HS-27A (cell line): ENCODE data around the gene FYN.

Experiments used
- DNase-seq: peaks from one replicate; pipeline ENCODE4 v3.0.0-alpha.2; 2012; ENCODE audit warnings: low read depth, missing footprints

The FYN gene

DNA sequence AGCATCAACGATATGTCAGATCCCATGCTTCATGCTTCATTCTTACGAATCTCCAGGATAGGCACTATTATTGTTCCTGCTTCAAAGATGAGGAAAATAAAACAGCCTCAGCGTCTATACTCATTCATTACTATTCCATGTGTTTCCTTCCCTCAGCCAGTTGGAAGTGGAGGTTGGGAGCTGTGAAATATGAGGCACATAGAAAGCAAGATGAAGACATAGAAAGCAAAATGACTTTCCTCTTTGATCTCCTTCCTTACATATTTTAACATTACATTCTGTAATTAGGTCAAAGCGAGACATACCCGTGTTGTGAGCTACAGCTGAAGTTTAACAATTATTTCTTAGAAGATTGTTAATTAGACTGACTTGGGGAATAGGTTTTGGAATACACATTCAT, 125.4 kb downstream of the FYN start:
- no peak for DNase-seq

GRCh38 chr6:111747396-111747795, 125.9 kb downstream of the FYN start:
- DNase-seq: no peak

DNA sequence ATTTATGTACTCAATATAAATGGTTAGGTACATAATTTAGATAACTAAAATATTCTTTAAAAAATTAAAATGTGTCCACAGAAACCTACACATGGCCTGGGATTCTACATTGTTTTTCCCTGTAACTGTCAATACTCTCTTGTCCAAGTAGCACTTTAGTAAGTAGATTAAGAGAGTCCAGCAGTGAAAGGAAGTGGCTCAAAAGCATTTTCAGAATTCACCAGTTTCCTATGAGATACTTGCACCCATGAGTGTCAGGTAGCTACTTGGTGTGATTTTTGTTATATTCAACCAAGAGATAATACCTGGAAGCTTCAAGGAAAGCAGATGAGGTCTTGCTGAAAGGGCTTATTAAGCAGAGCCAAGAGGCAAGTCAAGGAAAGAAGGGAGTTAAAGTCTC, 126.3 kb downstream of the FYN start:
- no peak for DNase-seq

- no peak for DNase-seq
Observed at GRCh38 chr6:111745636-111746035, 127.6 kb downstream of the FYN start.

- DNase-seq: no peak
Observed at GRCh38 chr6:111745186-111745585, 128.1 kb downstream of the FYN start.

DNA sequence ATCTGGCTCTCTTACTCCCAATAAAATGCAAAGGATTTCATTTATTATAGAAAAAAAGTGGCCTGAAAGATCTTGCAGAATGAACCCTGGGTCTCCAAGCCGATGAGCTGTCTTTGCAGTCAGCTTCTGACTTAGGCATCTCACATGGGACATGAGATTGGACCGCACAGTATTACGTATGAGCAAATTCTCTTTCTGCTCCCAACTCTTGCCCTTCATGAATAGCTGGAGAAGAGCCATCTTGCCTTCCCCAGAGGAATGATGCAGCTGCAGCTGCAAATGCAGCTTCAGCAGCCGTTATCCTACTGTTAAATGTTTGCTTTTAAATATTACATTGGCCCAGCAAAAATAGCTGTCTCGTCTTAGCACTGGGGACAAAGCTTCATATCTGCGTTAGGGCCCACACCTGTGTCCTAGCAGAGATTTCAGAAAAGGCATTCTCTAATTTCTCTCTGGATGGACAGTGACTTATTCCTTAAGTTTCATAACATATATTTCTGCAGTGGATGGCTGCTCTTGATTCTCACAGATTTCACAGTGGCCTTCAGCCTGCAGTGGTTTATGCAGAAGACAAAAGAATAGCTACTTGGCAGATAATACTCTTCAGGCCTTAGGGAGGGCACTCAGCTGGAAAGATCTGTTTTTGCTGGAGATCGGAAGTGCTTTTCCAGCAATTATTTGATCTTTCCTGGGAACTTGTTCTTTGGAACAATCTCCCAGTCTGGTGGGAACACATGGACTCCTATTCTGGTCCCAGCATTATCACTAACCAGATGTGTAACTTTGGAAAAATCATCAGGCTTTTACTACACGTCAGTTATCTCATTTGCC, 129.2 kb downstream of the FYN start:
- no peak for DNase-seq

DNA sequence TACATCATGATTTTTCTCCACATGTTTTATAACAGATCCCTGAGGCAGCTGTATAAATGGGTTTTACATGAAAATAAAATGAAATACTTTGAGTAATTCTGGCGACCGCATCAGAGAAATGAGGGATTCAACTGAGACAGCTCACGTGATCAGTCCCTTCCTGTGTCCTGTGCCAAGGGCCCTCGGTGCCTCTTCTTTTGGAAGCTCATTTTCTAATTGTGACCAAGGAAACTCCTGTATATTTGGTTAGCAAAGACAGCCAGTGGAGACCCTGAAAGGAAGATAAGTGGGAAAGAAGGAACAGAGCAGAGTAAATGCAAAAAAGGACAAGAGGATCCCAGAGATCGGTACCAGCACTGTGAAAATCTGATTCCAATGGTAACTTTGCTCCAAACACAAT, 129.9 kb downstream of the FYN start:
- no peak for DNase-seq

DNA sequence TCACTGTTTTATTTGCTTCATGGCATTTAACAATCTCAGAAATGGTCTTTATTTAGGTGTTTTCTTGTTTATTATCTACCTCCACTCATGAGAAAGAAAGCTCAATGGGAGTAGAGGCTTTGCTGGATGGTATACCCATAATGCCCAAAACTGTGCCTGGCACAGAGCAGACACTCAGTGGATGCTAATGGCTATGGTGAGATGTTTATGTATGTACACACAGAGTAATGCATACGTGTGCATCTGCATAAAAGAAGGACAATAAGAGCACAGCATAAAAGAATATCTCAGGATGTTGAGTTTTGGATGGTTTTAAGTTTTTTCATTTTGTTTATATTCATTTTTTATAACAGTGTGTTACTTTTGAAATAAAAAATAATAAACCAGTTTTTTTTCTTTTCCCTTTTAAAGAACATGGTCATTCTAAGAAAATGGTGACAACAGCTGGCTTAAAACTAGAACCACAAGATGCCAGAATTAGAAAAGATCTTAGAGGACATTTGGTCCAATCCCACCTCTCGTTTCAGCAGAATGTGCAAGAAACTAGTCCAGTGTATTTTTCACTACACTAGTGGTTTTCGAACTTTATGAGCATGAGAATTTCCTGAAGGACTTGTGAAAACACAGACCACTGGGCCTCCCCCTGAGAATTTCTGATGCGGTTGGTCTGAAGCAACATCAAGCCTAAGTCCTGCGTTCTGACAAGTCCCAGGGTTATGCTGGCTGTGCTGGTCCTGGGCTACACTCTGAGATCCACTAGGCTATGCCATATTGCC, 131.9 kb downstream of the FYN start:
- DNase-seq: no peak

DNA sequence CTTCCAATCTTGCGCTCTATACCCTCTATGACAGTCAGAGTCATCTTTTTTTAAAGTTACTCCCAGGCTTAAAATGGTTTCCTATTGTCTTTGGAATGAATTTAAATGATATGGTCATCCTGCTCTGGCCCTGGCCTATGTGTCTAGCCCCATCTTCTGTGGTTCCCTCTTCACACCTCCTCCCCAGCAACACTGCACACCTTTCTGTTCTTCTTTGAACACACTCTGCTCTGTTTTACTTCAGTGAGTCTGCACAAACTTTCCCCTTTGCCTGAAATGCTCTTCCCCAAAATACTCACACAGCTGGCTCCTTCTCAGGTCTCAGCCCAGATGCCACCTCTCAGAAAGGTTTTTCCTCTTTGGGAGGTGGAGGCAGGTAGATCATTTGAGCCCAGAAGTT, 132.7 kb downstream of the FYN start:
- DNase-seq: no peak

- no peak for DNase-seq
Observed at GRCh38 chr6:111739257-111739696, 134.0 kb downstream of the FYN start.

GRCh38 chr6:111738631-111739030, 134.6 kb downstream of the FYN start:
- DNase-seq: no peak

DNA sequence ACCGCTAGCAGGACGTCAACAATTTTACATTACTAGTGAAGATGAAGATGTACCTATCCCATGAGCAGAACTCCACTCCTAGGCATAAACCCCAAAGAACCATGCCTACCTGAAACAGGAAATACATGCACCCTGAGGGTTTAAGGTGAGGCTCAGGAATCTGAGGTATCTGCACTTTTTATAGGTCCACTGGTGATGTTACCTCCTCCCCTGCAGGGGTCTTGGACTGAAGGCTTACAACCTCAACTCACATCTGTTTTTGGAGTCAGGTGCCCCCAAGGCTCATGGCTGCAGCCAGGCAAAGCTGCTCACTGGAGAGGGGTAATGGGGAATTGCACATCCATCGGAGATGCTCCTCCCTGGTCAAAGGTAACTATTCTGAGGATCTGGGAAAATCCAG, 135.1 kb downstream of the FYN start:
- no peak for DNase-seq

DNA sequence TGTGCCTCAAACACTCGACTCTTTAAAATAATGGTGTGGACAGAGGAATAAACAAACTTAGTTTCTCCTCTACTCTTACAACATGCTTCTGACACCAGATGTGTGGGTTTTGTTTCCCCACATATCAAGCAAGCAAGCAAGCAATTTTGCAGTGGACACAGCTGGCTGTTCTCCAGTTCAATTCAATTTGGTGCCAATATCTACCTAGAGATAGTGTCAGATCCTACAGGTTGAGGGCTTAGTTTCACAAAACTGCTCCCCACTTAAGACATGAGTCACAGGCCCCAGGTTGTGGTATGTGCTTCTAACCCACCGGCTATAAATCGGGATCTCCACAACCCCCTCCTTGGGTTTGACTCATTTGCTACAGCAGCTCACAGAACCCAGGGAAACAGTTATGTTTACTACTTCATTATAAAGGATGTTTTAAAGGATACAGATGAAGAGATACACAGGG, 136.2 kb downstream of the FYN start:
- DNase-seq: no peak

DNA sequence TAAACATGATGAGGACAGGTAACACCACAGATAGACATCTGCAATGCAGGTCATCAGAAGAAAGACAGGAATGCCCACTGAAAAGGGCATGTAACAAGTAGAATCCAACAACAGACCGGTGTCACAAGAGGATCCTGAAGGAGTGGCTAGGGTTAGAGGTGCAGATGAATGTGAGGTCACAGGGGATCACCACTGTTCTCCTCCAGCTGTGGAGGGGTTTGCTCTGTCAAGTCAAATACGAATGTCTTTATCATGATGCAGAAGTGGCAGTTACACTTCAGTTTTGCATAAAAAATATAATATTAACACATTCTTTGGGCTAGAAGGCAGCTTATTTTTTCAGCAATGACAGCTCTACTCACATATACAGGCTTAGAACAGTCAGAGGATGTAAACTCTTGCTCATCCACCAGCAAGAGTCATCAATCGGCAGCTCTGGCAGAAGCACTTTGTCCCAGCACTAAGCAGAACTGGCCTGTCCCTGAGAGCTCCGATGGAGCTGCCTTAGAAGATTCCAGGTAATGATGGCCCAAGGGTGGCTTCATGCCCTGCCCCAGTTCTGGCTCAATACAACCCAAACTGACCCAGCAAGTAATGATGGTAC, 137.1 kb downstream of the FYN start:
- DNase-seq: no peak

DNA sequence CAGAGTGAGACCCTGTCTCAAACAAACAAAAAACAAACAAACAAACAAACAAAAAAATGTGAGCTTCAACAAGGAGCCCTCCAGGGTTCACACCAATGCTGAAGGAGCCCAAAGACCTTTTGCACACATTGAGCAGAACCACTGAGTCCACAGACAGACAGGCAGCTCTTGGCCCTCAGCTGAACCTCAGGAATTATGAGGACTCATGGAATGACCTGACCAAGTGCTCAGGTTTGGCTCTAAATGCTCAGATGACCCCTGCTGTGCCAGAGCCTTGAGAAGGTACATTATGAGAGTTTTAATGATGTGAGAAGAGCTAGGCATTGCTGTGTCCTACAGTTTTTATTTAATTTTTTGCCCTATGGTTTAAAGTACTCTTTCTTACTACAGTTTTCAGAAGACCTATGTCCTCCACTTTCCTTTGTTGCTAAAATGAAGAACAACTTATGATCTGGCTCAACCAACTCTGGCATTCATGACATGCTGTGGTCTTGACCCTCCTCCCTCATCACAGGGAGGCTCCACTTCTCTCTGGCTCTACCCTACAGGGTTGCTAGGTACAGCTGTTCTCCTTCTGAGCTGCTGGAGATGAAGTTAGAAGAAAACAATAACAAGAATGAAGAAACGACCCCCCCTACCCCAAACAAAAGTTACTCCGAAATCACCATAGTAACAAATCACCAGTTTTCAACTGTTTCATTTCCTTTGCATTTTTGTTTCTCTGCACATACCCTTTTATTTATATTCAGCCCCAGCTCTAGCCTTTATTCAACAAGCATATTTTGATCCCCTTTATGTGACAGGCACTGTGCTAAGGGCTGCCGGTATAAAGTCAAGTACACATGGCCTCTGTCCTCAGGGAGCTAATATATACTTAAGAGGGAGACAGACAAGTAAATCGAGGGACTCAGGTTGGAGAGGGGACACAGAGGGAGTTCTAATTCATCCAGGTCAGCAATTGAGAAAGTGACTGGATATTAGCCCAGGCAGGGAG, 138.9 kb downstream of the FYN start:
- no peak for DNase-seq

DNA sequence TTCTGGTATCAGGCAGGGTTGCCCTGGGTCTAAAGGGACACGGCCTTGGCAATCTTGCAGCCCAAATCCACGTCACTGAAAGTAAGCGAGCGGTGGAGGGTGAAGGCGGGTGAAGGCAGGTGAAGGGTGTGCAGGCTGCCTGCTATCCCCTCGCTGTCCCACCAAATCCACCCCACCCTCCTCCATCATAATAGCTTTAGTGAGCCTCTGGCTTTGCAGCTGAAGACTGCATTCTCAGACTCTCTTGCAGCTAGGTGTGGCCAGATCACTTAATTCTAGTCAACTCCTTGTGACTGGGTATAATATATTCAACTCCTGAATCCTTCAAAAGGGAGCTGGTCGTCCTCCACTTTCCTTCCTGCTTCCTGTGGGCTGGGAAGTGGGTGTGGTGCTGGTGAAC, 140.9 kb downstream of the FYN start:
- DNase-seq: no peak

DNA sequence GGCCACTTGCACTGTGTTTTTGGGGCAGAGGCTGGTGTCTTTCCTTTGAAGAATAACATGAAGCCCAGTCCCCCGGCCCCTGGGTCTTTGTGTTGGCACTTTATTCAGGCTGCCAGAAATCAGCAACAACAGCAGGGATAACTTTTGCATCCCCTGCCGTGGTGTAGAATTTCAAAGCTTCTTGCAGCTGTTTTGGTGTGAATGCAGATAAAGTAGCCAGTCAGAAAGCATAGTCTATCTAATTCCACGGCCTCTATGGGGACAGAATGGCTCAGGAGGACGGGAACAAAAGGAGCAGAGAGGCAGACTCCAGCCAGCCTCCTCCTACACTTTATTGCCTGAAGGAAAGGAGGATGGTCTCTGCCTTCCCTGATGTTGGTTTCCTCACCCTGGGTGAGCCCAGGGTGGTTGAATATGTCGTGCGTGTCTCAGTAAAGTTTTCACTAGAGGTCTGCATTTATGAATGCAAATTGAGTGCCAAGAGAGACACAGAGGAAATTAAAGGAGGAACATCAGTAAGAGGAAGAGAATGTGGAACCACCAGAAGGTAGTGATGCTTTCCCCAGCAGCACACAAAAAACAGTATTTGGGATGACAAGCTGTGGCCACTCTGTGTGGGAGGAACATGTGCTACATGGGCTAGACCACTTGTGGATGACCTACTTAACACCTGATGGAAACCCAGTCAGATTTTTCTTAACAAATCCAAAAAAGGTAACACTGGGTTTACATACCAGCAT, 141.6 kb downstream of the FYN start:
- DNase-seq: no peak

- DNase-seq: no peak
Observed at GRCh38 chr6:111730864-111731263, 142.4 kb downstream of the FYN start.

DNA sequence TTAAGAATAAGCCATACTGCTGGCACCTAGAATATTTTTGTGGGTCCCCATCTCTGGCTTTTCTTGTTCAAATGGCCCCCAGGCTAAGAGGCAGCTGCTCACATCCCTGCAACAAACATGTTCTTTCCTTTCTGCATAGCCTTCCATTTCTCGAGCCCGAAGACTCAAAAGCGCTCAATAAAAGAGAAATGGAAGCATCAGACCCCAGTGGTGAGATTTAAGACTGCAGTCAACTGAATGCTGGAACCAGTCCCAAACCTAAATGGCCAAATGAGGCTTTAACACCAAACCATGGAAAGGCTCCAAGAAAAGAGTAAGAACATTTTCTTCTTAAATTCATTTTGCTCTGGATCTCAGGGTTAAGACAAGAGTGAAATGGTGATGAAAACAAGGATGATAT, 145.4 kb downstream of the FYN start:
- DNase-seq: no peak

- no peak for DNase-seq
Observed at GRCh38 chr6:111727041-111727440, 146.2 kb downstream of the FYN start.
